Heart left ventricle (tissue), 16 donors: Measurements from ENCODE around the gene AACS. TPM values are rescaled to one million over a fixed set of nuclear protein-coding genes. Genes with fewer than 3 reads are reported as not detected.

Experiments used
- ATAC-seq, 4 donors: fragments of 200-7000 bp; cut with Tn5 transposase; one replicate each; pipeline ENCODE4 v1.9.1; 2020 to 2022; ENCODE audit warnings: moderate library complexity in 4 of 4, mild to moderate bottlenecking in 3 of 4, moderate number of reproducible peaks in 1 of 4
- DNase-seq, 5 donors: peaks; one replicate each; pipeline ENCODE4 v3.0.0-alpha.2; 2020
- H3K27ac ChIP-seq, 12 donors: fragments of 200-600 bp; sonication (generic) in 4 of 12; one replicate each; pipeline versions ENCODE4 v1.5.0 to v1.8.0; 2016 to 2022; ENCODE audit warnings: mild to moderate bottlenecking in 2 of 12
- H3K27me3 ChIP-seq, 9 donors: fragments of 200-600 bp; sonication (generic) in 2 of 9; one replicate each; pipeline versions ENCODE4 v1.5.1 to v1.8.0; 2016 to 2022; ENCODE audit warnings: mild to moderate bottlenecking in 3 of 9
- H3K36me3 ChIP-seq, 9 donors: fragments of 200-600 bp; sonication (generic) in 2 of 9; one replicate each; pipeline versions ENCODE4 v1.5.0 to v1.8.0; 2018 to 2022; ENCODE audit warnings: mild to moderate bottlenecking in 2 of 9
- H3K4me1 ChIP-seq, 12 donors: fragments of 200-600 bp; sonication (generic) in 4 of 12; one replicate each; pipeline versions ENCODE4 v1.5.0 to v1.8.0; 2016 to 2022; ENCODE audit warnings: mild to moderate bottlenecking in 3 of 12
- H3K4me3 ChIP-seq, 12 donors: fragments of 200-600 bp; sonication (generic) in 4 of 12; one replicate each; pipeline versions ENCODE4 v1.5.0 to v1.8.0; 2017 to 2022; ENCODE audit warnings: mild to moderate bottlenecking in 9 of 12, moderate library complexity in 4 of 12
- H3K9me3 ChIP-seq, 12 donors: fragments of 200-600 bp; sonication (generic) in 4 of 12; one replicate each; pipeline versions ENCODE4 v1.5.0 to v1.8.0; 2016 to 2022; ENCODE audit warnings: mild to moderate bottlenecking in 1 of 12
- CTCF ChIP-seq, 12 donors: fragments of 200-600 bp; sonication (generic) in 4 of 12; IDR thresholded peaks; one replicate each; pipeline versions ENCODE4 v1.5.0 to v1.8.0; 2018 to 2022; ENCODE audit warnings: antibody characterized with exemption in 12 of 12, mild to moderate bottlenecking in 5 of 12
- POLR2A ChIP-seq, 2 donors: fragments of 450-650 bp; IDR thresholded peaks; one replicate each; pipeline ENCODE4 v1.6.1; 2017; ENCODE audit warnings: antibody characterized with exemption in 2 of 2, mild to moderate bottlenecking in 2 of 2, moderate library complexity in 2 of 2
- WGBS, 4 donors: extraction: QIAGEN DNeasy Blood & Tissue Kit in 2 of 4; methylation state at CpG; one replicate each; pipeline versions ENCODE4 v1.1.5 to v1.1.7; 2013 to 2018; 5-methylcytosine and 5-hydroxymethylcytosine counted together
- intact Hi-C, 10 donors: fragments of 100-400 bp; cut with DNase I; formaldehyde crosslinking; loops; one replicate each; pipeline versions ENCODE4 v1.11.1 to v1.14.2; 2022
- polyA plus RNA-seq, 2 donors: library from polyadenylated mRNA; stranded (reverse); fragments of 200-250 nt; gene quantifications; one replicate each; pipeline ENCODE4 v1.2.3, GENCODE V29; 2013
- total RNA-seq, 9 donors: library from RNA; depleted of rRNA in 2 of 9; stranded (reverse); fragments of >200 nt in 2 of 9; fragmentation: NEBNext Ultra II Directional in 3 of 9; extraction: Animal tissue kit (Norgen Biotek cat#: 25700) in 3 of 9; gene quantifications; one replicate each; pipeline versions ENCODE4 v1.1.0 to v1.2.4, GENCODE V29; 2016 to 2023
- donor health status: ischemic (EF 13 %, LVEDD 7.1; RV severe dilation, severe dysfunction).
- donor health status: healthy with polysubstance abuse.
- donor health status: DM: no; HTN: yes; CAD: no.
- donor health status: DM: no; HTN: no; CAD: no.
- donor health status: ischemic (EF 25% LVEDD 6.9; RV normal size, moderate dysfunction).
- donor health status: ischemic (EF 25% LVEDD 5.7; RV mildly dilated, moderate dysfunction).
- donor health status: healthy.
- donor health status: DM: yes; HTN: yes; CAD: no.
- donor health status: ischemic (EF 35%, LVEDD 5.7; RV mildly dilated, moderate dysfunction).
- donor health status: nonischemic (EF 11% LVEDD 7.7; RV severe dilation, severe dysfunction).
- donor health status: DM: yes; HTN: yes; CAD: no.
- donor health status: PGD.
- donor health status: ischemic (EF 29% LVEDD 5.4; RV normal size, mild dysfunction).
- donor health status: nonischemic (EF 23%, LVEDD 6.1; RV moderate dilation, normal function).

AACS gene
- total and polyA plus RNA-seq, 11 donors = 7.4 to 19.3 (median 12.4) TPM

- H3K9me3 ChIP-seq = peaks cover 0 to 9% (median 0%) of the 10 kb centered on the region in 12 donors
- TF ChIP-seq CTCF (IDR thresholded peaks at IDR 0.05) (no peak), POLR2A (IDR thresholded peaks at IDR 0.05) (no peak)
- ATAC-seq (no peak), DNase-seq (no peak)
- WGBS, 4 donors = 85 to 88% (median 86%) methylated on average over 19 of the region's 19 CpGs
- intact Hi-C loops = no loop called here
- no peaks in the 10 kb centered on the region for H3K27me3 ChIP-seq
- H3K4me1 ChIP-seq = no peaks in the 10 kb centered on the region
- no peak overlapping the region for H3K4me3 ChIP-seq
- no peak overlapping the region for H3K27ac ChIP-seq
- H3K36me3 ChIP-seq = no peaks in the 10 kb centered on the region
Observed at GRCh38 chr12:125032466-125033152, 32.6 kb upstream of the AACS start.

- intact Hi-C loops = no loop called here
- WGBS, 4 donors = 83 to 85% (median 85%) methylated on average over 9 of the region's 9 CpGs
- H3K4me3 ChIP-seq = no peak overlapping the region
- no peak for TF ChIP-seq CTCF (IDR thresholded peaks at IDR 0.05)
- no peak for TF ChIP-seq POLR2A (IDR thresholded peaks at IDR 0.05)
- peaks cover 0 to 9% (median 0%) of the 10 kb centered on the region in 12 donors for H3K9me3 ChIP-seq
- no peak for DNase-seq
- H3K27ac ChIP-seq = no peak overlapping the region
- H3K27me3 ChIP-seq = no peaks in the 10 kb centered on the region
- H3K4me1 ChIP-seq = no peaks in the 10 kb centered on the region
- no peak for ATAC-seq
- H3K36me3 ChIP-seq = no peaks in the 10 kb centered on the region
Observed at GRCh38 chr12:125033288-125033687, 31.9 kb upstream of the AACS start.

- Histone ChIP-seq H3K27ac (no peak overlapping the region), H3K36me3 (no peaks in the 10 kb centered on the region), H3K9me3 (peaks cover 0 to 9% (median 0%) of the 10 kb centered on the region in 12 donors), H3K4me3 (no peak overlapping the region), H3K4me1 (no peaks in the 10 kb centered on the region), H3K27me3 (no peaks in the 10 kb centered on the region)
- TF ChIP-seq CTCF (IDR thresholded peaks at IDR 0.05) (no peak), POLR2A (IDR thresholded peaks at IDR 0.05) (no peak)
- no peak for ATAC-seq
- DNase-seq = no peak
- intact Hi-C loops = no loop called here
- WGBS, 4 donors = 59 to 66% (median 65%) methylated on average over 6 of the region's 6 CpGs
Observed at GRCh38 chr12:125038976-125039625, 26.1 kb upstream of the AACS start.

- intact Hi-C loops = loop anchor here in 4 of 10 donors (1.0 to 2.0 kb wide), 3 partner anchors 16 to 58 kb away; partner anchors contain the start of gene AACS (in 4 of the 4)
- 45 to 55% (median 49%) methylated on average over 15 of the region's 15 CpGs for WGBS, 4 donors
- H3K27me3 ChIP-seq = no peaks in the 10 kb centered on the region
- H3K9me3 ChIP-seq = no peaks in the 10 kb centered on the region
- H3K27ac ChIP-seq = peak overlapping the region in 10 of 12 donors; percentile 50 to 83 (median 72)
- H3K36me3 ChIP-seq = no peaks in the 10 kb centered on the region
- DNase-seq (no peak), ATAC-seq (no peak)
- peak overlapping the region; percentile 2 to 68 (median 57) for H3K4me3 ChIP-seq
- TF ChIP-seq POLR2A (IDR thresholded peaks at IDR 0.05) = no peak
- no peak for TF ChIP-seq CTCF (IDR thresholded peaks at IDR 0.05)
- peaks cover 0 to 10% (median 3%) of the 10 kb centered on the region in 12 donors for H3K4me1 ChIP-seq
Observed at GRCh38 chr12:125049093-125049458, 16.2 kb upstream of the AACS start.
